CD4-positive, CD25-positive, alpha-beta regulatory T cell (primary cell): ENCODE data around the gene GEMIN4. TPM values are rescaled to one million over a fixed set of nuclear protein-coding genes. Genes with fewer than 3 reads are reported as not detected.

Source experiments
- polyA plus RNA-seq, 4 donors: library from polyadenylated mRNA; unstranded; fragments of 300-500 nt; fragmentation: Illumina TruSeq; gene quantifications; one replicate each; pipeline ENCODE4 v1.2.3, GENCODE V29; 2021
- total RNA-seq: library from RNA; stranded (reverse); gene quantifications from one replicate; pipeline ENCODE4 v1.2.3, GENCODE V29; 2022

The GEMIN4 gene
- total and polyA plus RNA-seq, 5 donors from 2014 or later, result 9.2 to 34.7 (median 15.9) TPM

Other genes with a start within 250 kb of the GEMIN4 start
- 79.1 TPM for gene VPS53, start 37.4 kb downstream of the GEMIN4 start, total RNA-seq
- gene VPS53, start 37.4 kb downstream of the GEMIN4 start, polyA plus RNA-seq, result 1 to 10 TPM; 7.7 to 9.4 (median 8.4) TPM
- gene TLCD3A, start 19.7 kb downstream of the GEMIN4 start, total RNA-seq, result 0.67 TPM
- gene TLCD3A, start 19.7 kb downstream of the GEMIN4 start, polyA plus RNA-seq, result under 1 TPM; 0.17 to 0.51 (median 0.35) TPM
- gene GLOD4, start 30.0 kb upstream of the GEMIN4 start, total RNA-seq, result 65.0 TPM
- gene GLOD4, start 30.0 kb upstream of the GEMIN4 start, polyA plus RNA-seq, result 100 to 1,000 TPM; 103 to 115 (median 110) TPM
- 36.2 TPM for gene MRM3, start 30.1 kb upstream of the GEMIN4 start, total RNA-seq
- 10 to 100 TPM; 23.2 to 33.1 (median 29.4) TPM for gene MRM3, start 30.1 kb upstream of the GEMIN4 start, polyA plus RNA-seq
- gene NXN, start 227.5 kb upstream of the GEMIN4 start, total RNA-seq, result 0.49 TPM
- gene NXN, start 227.5 kb upstream of the GEMIN4 start, polyA plus RNA-seq, result under 1 TPM; 0.44 to 0.89 (median 0.73) TPM
- gene TIMM22, start 244.9 kb upstream of the GEMIN4 start, total RNA-seq, result 9.2 TPM
- 10 to 100 TPM; 23.9 to 28.4 (median 25.2) TPM for gene TIMM22, start 244.9 kb upstream of the GEMIN4 start, polyA plus RNA-seq